Activated T-cell treated with anti-CD3 and anti-CD28 coated beads for 24 hours (primary cell): ENCODE results near the gene IQCC.
"Not testable (repeated sequence)": the region's sequence is repeated elsewhere in the genome, so short reads cannot be mapped to it uniquely, and the experiment has no call there.

ENCODE experiments used
- DNase-seq: peaks from one replicate; pipeline ENCODE4 v3.0.0-alpha.2; 2020; ENCODE audit warnings: low read depth

Gene IQCC

DNA sequence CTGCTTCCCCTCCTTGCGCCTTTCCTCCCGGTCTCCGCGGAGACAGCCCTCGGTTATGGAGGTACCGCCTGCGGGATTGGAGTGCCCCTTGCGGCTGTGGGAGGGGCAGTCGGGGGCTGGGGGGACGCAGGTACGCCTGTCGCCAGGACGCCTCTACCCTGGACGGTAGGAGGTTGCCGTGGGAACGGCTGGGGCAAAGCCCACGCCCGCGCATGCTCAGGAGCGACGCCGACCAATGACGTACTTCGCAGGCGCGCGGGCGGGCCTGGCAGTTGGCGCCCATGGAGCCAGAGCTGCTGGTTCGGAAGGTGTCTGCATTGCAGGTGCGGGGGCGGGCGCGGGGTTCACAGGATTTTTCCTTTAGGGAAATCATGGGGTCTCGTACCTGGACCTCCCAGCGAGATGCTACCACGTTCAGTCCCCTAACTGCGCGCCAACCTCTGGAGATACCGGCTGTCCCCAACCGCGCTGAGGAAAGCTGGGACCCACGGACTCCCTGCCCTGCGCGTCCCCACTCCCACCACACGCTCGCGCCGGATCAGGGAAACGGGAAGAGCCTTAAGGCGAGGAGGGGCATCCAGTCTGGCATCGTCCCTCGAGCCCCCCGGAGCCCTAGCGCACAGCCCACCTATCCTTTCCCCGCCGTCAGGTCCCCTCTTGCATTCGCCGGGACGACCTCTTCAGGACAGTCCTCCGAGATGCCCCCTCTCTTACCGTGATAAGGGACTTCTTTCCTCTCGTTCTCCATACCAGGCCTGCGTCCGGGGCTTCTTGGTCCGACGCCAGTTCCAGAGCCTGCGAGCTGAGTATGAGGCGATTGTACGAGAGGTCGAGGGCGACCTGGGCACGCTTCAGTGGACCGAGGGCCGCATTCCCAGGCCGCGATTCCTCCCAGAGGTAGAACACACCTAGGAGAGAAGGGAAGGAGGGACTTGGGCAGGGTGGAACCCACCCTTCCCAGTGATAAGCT, at the start of gene IQCC:
IQCC (plus strand) TSS at position 271 of the 970 bp plus-strand sequence; CDS start at position 282, 11 bp downstream.
- peak; percentile 80 for DNase-seq

DNA sequence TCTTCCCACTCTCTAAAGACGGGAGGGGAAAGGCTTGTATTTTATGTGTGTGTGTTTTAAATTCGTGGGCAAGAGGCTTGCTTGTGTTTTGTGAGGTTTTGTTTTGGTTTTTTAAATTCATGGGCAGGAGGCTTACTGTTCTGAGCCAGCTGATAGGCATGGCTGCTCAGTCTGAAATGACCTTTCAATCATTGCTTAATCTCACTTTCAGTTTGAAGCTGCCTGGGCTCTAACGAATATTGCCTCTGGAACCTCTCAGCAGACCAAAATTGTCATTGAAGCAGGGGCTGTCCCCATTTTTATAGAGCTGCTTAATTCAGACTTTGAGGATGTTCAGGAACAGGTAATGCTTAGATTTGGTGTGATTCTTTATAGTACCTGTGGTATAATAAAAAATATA, 46.3 kb upstream of the IQCC start:
- no peak for DNase-seq

DNA sequence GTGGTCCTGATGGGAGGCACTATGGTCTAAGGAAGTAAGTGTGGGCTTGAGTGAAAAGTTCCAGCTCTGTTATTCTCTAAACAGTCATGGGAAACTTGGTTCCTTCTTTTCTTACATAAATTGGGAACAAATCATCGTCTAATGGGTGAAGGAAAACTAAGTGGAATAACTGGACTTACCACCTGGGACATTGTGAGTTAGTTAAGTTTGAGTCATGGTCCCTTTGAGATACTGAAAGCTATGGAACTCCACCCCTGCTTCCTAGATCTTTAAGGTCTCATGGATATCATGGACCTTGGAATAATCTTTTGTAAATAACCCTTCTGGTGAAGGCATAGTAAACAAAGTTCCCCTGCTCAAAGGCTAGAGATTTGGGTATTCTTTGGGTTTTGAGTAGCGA, 42.1 kb upstream of the IQCC start:
- no peak for DNase-seq

DNA sequence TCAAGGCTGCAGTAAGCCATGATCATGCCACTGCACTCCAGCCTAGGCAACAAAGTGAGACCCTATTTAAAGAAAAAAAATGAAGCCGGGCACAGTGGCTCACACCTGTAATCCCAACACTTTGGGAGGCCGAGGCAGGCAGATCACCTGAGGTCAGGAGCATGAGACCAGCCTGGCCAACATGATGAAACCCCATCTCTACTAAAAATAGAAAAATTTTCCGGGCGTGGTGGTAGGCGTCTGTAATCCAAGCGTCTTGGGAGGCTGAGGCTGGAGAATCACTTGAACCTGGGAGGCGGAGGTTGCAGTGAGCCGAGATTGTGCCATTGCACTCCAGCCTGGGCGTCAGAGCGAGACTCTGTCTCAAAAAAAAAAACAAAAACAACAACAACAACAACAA, 39.8 kb upstream of the IQCC start:
- DNase-seq, result not testable (repeated sequence)

DNA sequence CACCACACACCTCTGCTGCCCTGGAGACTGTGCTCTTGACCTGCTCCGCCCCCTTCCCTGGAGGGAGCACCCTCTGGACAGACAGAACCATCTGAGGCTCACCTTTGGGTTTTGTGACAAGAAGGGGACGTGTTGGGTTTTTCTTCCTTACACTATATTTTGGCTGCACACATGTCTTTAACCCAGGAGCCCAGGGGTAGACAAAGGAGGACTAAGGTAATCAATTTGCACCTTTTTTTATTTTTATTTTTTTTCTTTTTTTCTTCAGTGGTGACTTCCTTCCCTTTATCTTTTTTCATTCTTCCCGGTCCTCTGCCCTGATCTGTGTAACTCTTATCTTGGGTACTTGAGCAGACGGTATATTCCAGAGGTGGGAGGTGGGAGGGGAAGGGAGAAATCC, 34.5 kb upstream of the IQCC start:
- no peak for DNase-seq

DNA sequence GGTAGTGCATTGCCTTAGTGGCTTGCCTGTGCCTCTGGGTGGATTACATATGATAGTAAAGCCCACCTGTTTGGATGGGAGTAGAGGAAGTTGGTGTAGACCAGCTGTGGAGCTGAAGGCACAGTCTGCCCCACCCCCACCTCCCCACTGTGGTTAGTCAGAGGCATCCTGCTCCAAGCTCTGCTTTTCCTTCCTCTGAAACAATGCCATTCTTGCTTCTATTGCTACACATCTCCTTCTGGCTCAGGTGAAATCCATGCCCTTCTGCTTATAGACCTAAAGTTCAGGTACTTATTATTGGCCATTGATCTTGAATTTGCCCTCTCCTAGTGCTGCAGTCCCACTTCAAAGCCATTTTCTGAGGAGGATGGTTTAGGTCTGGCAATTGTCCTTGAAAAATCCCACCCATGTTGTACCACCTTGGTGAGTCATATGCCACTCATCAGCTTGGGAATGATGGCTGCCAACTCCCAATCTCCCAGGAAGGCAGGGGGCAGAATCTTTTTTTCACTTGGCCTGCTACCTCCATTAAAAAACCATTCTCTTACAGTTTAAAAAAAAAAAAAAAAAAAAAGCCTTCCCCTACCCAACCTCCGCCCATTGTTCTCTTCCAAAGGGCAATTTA, 32.7 kb upstream of the IQCC start:
- DNase-seq, result no peak

DNA sequence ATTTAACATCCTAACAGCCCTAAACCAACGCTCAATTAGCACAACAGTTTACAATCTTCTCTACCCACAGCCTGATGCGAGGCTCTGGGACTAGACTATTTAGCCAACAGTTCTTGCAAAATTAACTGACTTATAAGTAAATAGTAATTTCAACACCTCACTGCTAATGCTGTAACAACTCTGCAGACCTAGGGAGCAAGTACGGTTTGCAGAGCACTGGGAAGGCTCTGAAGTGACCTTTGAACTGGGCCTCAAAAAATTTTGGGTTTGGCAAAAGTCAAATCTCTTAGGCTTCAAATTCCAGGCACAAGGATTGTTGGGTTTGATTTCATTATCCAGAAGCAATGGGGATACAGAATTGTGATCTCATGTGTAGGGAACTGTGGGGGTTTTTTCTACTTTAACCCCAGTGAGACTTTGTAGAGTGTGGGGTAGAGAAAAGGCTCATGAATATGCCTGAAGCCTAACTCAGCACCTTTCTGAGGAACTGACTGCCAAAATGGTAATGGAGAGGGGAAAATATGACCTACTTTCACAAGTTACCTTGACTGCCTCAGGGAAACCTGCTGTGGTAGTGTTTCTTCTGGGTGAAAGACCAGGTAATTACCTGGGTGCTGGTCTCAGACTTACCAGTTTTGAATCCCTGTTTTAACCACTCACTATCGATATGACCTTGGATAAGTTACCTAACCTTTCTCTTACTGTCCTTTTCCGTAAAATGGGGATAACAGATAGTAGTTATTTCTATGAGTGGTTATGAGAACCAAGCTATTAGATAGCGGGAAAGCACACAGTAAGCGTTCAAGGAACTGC, 26.9 kb upstream of the IQCC start:
- no peak for DNase-seq

DNA sequence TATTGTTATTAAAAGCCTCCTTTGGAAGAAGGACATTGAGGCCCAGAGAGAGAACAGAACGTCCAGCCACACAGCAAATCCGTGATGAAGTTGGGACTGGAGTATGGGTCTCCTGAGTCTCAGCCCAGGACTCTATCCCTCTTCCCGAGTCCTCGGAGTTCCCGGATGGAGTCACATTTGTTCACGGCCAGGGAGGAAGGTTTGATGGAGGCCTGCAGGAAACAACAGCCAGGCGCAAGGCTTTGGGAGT, 26.4 kb upstream of the IQCC start:
- no peak for DNase-seq

DNA sequence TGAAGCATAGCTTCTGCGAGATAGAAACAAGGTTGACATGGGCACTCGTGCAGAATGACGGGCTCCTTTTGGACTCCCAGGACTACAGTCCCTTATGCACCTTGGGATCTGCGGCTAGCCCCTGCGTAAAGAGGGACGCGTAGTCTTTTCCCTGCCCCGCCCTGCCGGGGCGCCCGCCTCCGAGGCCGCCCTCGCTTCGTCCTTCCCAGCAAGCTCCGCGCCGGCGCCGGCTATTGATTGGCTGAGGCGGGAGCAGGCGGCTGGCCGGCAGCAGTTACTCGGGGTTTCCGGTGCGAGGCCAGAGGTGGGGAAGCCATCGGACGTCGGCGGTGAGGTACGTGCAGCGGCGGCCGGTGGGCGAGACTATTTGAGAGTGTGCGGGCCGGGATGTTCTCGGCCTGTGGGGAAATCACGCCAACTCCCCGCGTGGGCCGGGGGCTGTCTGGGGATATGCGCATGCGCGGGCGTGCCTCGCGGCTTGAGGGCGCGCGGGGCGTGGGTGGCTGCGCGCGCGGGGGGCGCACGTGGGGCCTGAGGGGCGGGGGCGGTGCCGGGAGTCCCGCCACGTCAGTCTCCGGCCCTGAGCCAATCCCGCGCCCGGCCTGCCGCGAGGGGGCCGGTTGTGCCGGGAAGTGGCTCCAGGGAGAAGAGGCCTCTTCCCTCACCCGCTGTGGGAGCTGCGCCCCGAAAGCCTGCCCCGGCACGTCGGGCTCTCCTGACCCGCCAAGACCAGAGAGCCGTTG, 25.9 kb upstream of the IQCC start, which contains the start of gene TXLNA:
TXLNA (plus strand) TSS at position 233 of the 743 bp plus-strand sequence. CDS start 671 bp downstream, outside the sequence.
- peak; percentile 88 for DNase-seq

DNA sequence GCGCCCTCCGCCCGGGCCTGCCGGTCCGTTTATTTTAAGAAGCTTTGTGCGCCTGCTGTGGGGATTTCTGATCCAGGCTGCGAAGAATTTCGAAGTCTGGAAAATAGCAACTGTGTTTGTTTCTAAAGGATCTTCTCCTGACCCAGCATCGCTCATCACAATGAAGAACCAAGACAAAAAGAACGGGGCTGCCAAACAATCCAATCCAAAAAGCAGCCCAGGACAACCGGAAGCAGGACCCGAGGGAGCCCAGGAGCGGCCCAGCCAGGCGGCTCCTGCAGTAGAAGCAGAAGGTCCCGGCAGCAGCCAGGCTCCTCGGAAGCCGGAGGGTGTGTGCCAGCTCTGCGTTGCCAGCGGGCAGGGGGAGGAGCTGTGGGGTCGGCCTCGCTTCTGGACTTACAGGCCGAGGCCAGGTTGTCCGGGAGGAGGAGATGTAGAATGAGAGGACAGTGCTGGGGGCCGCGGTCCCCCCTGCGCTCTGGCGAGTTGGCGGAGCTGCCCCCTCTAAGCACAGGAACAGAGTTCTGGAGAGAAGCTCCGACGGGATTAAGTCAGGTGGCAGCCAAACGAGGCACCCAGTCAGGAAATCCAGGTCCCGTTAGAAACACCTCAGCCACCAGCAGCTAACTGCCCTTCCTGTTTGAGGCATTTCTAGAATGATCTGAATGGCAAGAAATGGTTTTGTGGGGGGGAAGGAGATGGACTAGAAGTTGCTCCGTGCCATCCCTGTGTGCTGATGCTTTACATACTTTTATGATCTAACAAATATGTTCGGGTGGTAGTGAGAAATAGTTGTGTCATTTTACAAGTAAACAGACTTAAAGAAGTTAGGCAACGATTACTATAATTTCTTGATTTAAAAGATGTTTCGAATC, 25.0 kb upstream of the IQCC start:
- DNase-seq, result peak; percentile 10

DNA sequence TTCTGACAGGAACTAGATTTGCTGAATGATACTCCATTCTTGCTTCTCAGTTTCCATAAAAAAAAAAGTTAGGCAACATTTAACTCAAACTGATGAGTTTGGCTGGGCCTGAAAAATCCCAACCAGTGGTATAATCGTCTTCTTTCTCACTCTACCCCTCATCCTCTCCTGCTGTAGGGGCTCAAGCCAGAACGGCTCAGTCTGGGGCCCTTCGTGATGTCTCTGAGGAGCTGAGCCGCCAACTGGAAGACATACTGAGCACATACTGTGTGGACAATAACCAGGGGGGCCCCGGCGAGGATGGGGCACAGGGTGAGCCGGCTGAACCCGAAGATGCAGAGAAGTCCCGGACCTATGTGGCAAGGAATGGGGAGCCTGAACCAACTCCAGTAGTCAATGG, 24.4 kb upstream of the IQCC start:
- DNase-seq, result no peak

DNA sequence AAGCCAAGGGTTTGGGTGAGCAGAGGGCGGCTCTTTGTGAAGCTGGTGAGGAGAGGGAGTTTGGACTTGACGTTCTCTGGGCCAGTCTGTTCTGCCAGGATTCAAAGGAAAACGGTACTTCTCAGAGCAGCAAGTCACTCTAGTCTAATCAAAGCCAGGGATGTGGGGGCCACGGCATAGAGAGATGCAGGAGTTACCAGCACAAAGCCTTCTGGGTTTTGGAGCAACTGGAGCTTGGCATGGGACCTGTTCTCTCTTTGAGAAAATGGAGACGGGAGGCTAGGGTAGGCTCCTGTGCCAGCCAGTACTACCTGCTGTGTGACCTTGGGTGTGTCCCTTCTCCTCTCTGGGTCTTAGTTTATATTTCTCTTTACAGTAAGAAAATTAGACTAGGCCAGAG, 23.9 kb upstream of the IQCC start:
- DNase-seq, result no peak

DNA sequence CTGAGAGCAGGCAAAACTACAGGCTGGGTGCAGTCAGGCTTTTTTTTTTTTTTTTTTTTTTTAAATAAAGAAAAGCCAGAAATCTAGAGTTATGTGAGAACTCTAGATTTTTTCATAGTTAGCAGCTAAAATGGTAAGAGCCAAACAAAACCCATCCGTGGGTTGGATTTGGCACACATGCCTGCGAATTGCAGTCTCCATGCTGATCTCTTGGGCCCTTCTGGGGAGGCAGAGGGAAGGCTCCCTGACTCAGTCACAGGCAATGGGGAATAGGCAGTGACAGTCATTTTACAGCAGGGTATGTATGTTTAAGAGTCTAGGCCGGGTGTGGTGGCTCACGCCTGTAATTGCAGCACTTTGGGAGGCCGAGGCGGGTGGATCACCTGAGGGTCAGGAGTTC, 23.4 kb upstream of the IQCC start:
- no peak for DNase-seq

DNA sequence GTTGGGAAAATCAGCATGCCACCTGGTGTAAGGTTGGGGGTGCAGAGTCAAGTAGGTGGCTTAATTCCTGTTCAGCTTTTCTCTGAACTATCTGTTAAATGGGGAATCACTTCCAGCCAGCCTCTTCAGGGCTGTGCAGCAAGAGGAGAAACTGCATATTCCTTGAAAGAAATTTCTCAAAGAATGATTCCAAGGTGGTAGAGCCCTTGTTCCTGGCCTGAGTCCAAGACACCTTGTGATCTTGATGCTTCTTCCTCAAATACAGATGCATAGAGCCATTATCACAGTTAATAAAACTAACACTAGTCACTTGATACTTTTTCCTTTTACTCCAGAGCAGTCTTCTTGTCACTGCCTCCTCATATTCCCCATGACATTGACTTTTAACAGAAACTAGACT, 20.8 kb upstream of the IQCC start:
- DNase-seq, result no peak

DNA sequence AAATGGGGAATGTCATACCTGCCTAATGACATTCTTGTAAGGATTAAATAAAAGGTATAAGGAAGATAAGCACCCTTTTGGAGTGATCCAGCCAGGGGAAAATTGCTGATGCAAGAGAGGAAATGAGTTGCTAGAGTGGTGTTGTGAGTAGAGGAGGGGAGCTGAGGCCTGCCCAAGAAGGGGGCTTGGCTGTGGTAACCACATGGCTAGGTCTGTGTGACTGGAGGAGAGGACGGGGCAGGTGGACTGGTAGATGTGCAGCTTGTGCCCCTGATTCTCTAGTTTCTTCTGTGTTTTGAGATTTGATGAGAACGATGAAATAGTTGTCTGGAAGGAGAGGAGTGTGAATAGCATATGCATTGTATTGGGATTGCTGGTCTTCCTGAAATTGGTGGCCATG, 19.4 kb upstream of the IQCC start:
- no peak for DNase-seq

DNA sequence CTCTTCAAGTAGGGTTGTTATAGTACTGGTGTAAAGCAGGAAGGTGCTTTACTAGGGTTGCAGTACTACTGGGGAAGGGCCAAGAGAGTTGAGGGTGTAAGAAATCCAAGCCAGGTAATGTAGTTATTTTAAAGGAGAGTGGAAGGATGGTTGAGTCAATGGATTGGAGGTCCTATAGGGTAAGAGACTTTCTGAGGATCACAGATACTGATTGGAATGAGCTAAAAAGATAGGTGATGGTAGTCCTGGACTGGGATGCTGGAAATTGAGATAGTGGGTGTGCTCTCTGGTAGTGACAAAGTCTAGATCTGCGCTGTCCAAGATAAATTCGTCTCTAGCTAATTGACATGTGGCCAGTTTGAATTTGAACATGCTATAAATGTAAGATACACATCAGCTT, 19.0 kb upstream of the IQCC start:
- DNase-seq, result no peak

DNA sequence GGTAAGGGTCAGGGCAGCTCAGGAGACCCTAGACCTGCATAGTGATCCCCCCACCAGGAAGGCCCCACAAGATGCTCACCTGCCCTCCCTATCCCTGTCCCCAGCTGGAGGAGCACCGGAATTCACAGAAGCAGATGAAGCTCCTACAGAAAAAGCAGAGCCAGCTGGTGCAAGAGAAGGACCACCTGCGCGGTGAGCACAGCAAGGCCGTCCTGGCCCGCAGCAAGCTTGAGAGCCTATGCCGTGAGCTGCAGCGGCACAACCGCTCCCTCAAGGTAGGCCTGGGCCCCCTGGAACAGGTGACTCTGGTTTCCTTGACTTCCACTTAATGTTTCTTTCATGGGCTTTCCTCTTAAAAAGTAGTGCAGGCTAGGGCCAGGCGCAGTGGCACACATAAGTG, 17.6 kb upstream of the IQCC start:
- no peak for DNase-seq

DNA sequence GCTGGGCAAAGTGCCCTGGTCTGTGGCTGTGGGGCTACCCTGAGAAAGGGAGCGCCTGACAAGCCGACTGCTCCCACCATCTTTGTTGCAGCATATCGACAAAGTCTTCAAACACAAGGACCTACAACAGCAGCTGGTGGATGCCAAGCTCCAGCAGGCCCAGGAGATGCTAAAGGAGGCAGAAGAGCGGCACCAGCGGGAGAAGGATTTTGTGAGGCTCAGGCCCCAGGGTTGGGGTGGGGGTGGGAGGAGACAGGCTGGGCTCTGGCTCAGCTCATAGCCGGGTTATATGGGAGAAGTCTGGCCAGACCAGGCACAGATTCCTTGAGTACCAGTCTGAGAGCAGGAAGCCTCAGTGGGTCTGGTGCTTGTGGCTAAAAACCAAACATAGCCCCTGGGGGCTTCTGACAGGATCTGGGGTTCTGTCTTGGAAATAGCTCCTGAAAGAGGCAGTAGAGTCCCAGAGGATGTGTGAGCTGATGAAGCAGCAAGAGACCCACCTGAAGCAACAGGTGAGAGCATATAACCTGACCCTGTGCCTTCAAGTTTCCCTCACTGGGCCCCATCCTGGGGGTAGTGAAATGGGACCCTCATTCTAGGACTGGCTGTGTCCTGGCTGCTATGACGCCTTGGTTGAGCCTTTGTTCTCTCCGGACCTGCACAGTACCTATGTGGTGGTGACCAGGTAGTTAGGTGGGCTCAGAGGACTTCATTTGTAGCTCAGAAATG, 13.1 kb upstream of the IQCC start:
- no peak for DNase-seq

DNA sequence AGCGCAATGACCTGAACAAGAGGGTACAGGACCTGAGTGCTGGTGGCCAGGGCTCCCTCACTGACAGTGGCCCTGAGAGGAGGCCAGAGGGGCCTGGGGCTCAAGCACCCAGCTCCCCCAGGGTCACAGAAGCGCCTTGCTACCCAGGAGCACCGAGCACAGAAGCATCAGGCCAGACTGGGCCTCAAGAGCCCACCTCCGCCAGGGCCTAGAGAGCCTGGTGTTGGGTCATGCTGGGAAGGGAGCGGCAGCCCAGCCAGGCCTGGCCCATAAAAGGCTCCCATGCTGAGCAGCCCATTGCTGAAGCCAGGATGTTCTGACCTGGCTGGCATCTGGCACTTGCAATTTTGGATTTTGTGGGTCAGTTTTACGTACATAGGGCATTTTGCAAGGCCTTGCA, 10.5 kb upstream of the IQCC start:
- no peak for DNase-seq

DNA sequence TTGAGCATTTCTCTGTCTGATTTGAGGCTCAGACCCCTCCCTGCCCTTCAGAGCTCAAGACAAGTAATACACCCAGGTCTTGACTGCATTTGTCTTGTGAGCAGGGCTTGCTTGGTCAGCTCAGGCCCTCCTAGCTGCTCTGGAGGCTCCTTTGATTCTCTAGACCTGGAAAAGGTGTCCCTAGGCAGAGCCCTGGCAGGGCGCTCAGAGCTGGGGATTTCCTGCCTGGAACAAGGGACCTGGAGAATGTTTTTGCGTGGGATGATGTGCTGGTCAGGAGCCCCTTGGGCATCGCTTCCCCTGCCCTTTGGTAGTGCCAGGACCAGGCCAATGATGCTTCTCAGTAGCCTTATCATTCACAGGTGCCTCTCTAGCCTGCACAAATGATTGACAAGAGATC, 9.9 kb upstream of the IQCC start:
- no peak for DNase-seq
